UCSD-AML1 (cell line): ENCODE data around the gene COX6A2.
"Not testable (repeated sequence)": the region's sequence is repeated elsewhere in the genome, so short reads cannot be mapped to it uniquely, and the experiment has no call there.

Experiments
- DNase-seq: peaks from one replicate; lab custom pipeline; 2025; ENCODE audit not compliant: unreplicated experiment; lab: John Stamatoyannopoulos, UW

Gene COX6A2

DNA sequence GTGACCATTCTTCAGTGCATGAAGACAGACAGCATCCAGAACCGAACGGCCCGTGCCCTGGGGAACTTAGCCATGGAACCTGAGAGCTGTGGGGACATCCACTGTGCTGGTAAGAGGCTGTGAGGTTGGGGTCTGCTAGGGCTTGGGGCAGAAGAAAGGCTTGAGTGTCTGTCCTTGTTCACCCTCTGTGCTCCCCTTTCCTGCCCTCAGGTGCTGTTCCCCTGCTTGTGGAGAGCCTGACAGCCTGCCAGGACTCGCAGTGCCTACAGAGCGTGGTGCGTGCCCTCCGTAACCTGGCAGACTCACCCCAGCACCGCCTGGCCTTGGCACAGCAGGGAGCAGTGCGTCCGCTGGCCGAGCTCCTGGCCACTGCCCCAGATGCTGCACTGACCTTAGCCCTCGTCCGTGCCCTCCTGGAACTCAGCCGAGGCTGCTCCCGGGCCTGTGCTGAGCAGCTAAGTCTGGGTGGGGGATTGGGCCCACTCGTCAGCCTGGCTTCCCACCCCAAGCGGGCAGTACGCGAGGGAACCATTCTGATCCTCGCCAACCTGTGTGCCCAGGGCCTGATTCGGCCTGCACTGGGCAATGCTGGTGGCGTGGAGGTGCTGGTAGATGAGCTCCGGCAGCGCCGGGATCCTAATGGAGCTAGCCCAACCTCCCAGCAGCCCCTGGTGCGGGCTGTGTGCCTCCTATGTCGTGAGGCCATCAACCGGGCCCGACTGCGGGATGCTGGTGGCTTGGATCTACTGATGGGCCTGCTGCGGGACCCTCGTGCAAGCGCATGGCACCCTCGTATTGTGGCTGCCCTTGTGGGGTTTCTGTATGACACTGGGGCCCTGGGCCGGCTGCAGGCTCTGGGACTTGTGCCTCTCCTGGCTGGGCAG lies 34.0 kb upstream of the COX6A2 start:
- DNase-seq, result no peak

- no peak for DNase-seq
Measured at GRCh38 chr16:31461201-31461920, 33.2 kb upstream of the COX6A2 start.

DNA sequence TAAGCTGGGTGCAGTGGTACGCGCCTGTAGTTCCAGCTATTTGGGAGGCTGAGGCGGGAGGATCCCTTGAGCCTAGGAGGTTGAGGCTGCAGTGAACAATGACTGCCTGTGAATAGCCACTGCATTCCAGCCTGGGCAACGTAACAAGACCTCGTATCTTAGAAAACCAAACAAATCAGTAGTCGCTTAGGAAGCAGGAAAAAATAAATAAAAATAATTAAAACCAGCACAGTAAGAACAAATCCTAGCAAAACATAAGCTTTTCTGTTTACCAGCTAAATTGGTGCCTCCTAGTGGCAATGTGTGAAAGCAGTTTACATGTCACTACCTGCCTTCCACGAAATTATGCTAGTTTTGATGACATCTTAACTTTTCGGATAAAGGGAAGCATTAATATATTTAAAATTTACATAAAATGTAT lies 32.4 kb upstream of the COX6A2 start:
- DNase-seq, result no peak

- peak; percentile 100 for DNase-seq
Measured at GRCh38 chr16:31459687-31460581, 31.8 kb upstream of the COX6A2 start.

- DNase-seq, result peak; percentile 96
Measured at GRCh38 chr16:31458844-31459686, 30.9 kb upstream of the COX6A2 start, which contains the start of gene ARMC5. TSS of gene ARMC5 (plus strand) at chr16:31459501. CDS start at chr16:31459525, 24 bp downstream.

- peak; percentile 80 for DNase-seq
Measured at GRCh38 chr16:31458073-31458843, 30.1 kb upstream of the COX6A2 start.

- no peak for DNase-seq
Measured at GRCh38 chr16:31456988-31457360, 28.8 kb upstream of the COX6A2 start.

- DNase-seq, result peak; percentile 47
Measured at GRCh38 chr16:31455601-31456314, 27.6 kb upstream of the COX6A2 start.

- no peak for DNase-seq
Measured at GRCh38 chr16:31453255-31454204, 25.4 kb upstream of the COX6A2 start.

DNA sequence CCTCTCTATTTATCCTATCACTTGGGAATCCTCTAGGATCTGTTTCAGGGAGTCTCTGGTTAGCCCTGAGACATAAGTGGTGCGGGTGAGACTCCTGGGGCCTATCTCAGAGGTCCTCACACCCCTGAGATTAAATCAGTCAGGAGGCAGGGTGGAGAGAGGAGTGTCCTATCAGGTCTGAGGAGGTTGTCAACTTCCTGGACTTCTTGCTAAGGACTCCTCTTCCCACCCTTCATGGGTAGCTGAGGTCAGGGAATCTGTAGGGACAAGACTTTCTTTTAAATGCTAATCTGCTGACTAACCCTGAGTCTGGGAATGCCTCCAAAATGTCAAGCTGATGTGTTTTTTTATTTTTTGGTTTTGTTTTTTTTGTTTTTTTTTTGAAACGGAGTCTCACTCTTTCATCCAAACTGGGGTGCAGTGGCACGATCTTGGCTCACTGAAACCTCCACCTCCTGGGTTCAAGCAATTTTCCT lies 24.5 kb upstream of the COX6A2 start:
- no peak for DNase-seq

GRCh38 chr16:31451681-31452351 lies 23.7 kb upstream of the COX6A2 start:
- DNase-seq, result peak; percentile 60

DNA sequence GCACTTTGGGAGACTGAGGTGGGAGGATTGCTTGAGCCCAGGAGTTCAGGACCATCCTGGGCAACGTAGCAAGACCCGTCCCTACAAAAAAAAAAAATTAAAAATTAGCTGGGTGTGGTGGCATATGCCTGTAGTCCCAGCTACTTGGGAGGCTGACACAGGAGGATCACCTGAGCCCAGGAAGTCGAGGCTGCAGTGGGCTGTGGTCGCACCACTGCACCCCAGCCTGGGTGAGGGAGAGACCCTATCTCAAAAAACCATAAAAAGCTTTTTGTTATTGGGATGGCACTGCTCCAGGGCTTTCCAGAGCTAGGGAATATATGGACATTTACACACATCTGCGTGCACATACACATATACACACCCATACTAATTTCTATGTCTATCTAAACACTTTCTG lies 23.0 kb upstream of the COX6A2 start:
- no peak for DNase-seq

GRCh38 chr16:31445931-31446330 lies 17.8 kb upstream of the COX6A2 start:
- not testable (repeated sequence) for DNase-seq

DNA sequence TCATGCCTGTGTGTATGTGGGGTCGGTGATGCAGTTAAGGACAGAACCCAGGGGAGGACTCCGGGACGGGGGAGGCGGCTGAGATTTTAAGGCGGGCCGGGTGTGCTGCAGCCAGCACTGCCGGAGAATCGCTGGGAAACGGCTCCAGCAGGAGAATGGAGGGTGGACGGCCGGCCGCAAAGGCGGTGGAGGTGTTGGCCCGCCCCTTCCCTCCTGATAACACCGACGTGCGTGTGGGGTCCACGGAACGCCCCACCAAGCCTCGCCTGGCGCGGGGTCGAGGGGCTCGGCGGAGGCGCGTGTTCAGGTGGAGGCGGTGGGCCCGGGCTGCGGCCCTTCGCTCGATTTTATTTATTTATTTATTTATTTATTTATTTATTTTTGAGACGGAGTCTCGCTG lies 13.8 kb upstream of the COX6A2 start:
- DNase-seq, result no peak

DNA sequence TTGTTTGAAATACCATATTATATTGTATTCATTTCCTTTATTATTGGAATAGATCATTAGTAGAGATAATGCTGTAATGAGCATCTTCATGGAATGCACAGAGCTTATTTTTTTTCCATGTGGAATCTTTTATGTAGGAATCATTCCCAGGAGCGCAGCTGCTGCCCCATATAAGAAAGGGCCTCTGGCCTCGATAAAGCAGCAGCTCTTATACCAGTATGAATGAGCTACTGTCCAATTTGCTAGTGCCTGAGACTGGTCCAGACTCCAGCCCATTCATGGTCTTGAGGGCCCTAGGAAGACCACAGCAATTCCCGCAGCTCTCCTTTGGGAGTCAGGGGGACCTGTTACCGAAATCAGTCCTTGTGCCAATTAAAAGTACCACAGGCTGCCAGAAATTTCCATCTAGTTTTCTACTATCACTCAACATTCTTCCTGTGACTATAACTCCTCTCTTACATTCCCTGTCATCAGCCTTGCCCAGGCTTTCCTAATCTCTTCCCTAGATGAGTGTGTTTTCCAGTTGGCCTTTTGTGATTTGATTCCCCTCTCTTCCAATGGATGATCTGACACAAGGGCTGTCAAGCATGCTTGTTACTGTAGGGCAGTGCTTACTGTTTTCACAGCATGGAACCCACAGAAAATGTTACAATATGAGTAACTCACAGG lies 12.5 kb upstream of the COX6A2 start:
- DNase-seq, result no peak

DNA sequence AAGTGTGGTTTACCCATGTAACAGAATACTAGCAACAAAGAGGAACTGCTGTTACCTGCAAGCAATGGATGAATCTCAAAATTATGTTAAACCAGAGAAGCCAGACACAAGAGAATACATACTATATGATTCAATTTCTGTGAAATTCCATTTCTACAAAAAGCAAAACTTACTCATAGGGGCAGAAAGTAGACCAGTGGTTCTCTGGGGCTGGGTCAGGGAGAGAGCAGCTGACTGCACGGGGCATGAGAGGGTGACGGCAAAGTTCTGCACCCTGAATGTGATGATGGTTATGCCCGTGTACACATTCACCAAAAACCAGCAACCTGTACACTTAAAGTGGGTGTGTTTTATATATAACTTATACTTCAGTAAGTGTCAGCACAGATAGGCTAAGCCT lies 11.4 kb upstream of the COX6A2 start:
- DNase-seq, result no peak
